Loucy (cell line): Measurements from ENCODE around the gene PCBP2.

Source experiments
- EZH2phosphoT487 ChIP-seq: fragments of 200-600 bp; IDR thresholded peaks from 2 replicates; pipeline ENCODE4 v1.6.1; 2018; ENCODE audit warnings: antibody characterized with exemption, mild to moderate bottlenecking, moderate library complexity, borderline replicate concordance
- TF ChIP-seq, protein P1 (sequence below): fragments of 200-600 bp; sonication (generic); conservative IDR thresholded peaks from 2 replicates; pipeline ENCODE4 v1.5.1; 2014; ENCODE audit warnings: mild to moderate bottlenecking, antibody characterized with exemption, low read length

DNA sequence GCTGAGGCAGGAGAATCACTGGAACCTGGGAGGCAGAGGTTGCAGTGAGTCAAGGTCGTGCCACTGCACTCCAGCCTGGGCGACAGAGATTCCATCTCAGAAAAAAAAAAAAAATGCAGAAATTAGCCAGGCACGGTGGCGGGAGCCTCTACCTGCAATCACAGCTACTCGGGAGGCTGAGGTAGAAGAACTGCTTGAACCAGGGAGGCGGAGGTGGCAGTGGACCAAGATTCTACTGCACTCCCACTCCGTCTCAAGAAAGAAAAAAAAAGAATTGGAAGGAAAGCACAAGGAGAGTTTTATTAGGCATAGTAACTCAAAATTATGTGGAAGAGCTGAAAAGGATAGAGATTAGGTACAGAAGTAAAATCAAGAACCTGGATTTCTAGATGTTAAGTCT is 49.0 kb upstream of the PCBP2 start:
- TF ChIP-seq, protein P1, sequence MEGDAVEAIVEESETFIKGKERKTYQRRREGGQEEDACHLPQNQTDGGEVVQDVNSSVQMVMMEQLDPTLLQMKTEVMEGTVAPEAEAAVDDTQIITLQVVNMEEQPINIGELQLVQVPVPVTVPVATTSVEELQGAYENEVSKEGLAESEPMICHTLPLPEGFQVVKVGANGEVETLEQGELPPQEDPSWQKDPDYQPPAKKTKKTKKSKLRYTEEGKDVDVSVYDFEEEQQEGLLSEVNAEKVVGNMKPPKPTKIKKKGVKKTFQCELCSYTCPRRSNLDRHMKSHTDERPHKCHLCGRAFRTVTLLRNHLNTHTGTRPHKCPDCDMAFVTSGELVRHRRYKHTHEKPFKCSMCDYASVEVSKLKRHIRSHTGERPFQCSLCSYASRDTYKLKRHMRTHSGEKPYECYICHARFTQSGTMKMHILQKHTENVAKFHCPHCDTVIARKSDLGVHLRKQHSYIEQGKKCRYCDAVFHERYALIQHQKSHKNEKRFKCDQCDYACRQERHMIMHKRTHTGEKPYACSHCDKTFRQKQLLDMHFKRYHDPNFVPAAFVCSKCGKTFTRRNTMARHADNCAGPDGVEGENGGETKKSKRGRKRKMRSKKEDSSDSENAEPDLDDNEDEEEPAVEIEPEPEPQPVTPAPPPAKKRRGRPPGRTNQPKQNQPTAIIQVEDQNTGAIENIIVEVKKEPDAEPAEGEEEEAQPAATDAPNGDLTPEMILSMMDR, result no peak
- TF ChIP-seq EZH2phosphoT487, result no peak
